Measurements from ENCODE around the gene DNAH17. TPM values are rescaled to one million over a fixed set of nuclear protein-coding genes. Genes with fewer than 3 reads are reported as not detected.

DNAH17 gene
- total and polyA plus RNA-seq, 7 donors: 0.04 to 3.5 (median 0.08) TPM

DNA sequence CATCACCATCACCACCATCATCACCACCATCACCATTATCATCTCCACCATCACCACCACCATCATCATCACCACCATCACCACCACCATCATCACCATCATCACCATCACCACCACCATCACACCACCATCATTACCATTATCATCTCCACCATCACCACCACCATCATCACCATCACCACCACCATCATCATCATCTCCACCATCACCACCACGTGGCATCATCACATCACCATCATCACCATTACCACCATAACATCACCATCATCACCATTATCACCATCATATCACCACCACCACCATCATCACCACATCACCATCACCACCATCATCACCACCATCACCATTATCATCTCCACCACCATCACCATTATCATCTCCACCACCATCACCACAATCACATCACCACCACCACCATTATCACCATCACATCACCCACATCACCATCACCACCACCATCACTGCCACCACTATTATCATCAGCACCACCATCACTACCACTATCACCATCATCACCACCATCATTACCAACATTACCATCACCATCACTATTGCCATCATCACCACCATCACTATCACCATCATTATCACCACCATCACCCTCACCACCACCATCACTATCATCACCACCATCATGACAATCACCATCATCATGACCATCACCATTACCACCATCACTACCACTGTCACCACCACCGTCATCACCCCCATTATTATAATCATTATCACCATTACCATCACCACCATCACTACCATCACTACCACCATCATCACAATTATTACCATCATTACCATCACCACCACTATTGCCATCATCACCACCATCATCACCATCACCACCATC is 99.1 kb downstream of the DNAH17 start:
- Histone ChIP-seq H3K4me1 (no peaks in the 10 kb centered on the region), H3K9me3 (no peaks in the 10 kb centered on the region), H3K27ac (no peak overlapping the region), H3K27me3 (ENCODE audit: insufficient read depth in 3 of 3, low read length in 2 of 3) (peaks cover 0 to 16% (median 1%) of the 10 kb centered on the region in 3 donors), H3K36me3 (ENCODE audit: insufficient read depth in 1 of 2, low read depth in 1 of 2) (no peaks in the 10 kb centered on the region), H3K4me3 (no peak overlapping the region)
- ATAC-seq (no peak), DNase-seq (no peak)
- WGBS, 3 donors: 82 to 93% (median 82%) methylated on average over 2 of the region's 2 CpGs
- TF ChIP-seq, protein P1, sequence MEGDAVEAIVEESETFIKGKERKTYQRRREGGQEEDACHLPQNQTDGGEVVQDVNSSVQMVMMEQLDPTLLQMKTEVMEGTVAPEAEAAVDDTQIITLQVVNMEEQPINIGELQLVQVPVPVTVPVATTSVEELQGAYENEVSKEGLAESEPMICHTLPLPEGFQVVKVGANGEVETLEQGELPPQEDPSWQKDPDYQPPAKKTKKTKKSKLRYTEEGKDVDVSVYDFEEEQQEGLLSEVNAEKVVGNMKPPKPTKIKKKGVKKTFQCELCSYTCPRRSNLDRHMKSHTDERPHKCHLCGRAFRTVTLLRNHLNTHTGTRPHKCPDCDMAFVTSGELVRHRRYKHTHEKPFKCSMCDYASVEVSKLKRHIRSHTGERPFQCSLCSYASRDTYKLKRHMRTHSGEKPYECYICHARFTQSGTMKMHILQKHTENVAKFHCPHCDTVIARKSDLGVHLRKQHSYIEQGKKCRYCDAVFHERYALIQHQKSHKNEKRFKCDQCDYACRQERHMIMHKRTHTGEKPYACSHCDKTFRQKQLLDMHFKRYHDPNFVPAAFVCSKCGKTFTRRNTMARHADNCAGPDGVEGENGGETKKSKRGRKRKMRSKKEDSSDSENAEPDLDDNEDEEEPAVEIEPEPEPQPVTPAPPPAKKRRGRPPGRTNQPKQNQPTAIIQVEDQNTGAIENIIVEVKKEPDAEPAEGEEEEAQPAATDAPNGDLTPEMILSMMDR (IDR thresholded peaks at IDR 0.05): no peak
- intact Hi-C loops (cut with DNase I): no loop called here

DNA sequence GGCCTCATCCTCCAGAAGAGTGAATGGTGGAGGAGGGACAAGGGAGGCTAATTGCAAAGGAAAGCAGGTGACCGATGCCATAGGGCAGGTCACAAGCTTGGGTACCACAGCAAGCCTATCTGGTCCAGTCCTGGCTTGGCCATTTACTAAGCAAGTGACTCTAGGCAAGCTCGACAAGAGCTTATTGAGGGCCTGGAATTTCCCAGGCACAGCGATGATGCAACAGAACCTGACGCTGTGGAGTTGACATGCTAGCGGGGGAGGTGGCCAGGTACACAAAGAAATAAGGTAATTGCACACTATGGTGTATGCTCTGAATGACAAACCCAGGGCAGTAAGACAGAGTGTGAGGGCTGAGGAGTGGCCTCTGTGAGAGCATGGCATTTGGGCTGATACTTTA is 100.2 kb downstream of the DNAH17 start:
- Histone ChIP-seq H3K27me3 (ENCODE audit: insufficient read depth in 3 of 3, low read length in 2 of 3) (peaks cover 0 to 24% (median 0%) of the 10 kb centered on the region in 3 donors), H3K4me3 (no peak overlapping the region), H3K4me1 (no peaks in the 10 kb centered on the region), H3K36me3 (ENCODE audit: insufficient read depth in 1 of 2, low read depth in 1 of 2) (no peaks in the 10 kb centered on the region), H3K27ac (no peak overlapping the region), H3K9me3 (no peaks in the 10 kb centered on the region)
- TF ChIP-seq, protein P1 (IDR thresholded peaks at IDR 0.05): no peak
- no peak for DNase-seq
- intact Hi-C loops (cut with DNase I): no loop called here
- no peak for ATAC-seq
- WGBS, 3 donors: 88 to 92% (median 90%) methylated on average over 5 of the region's 5 CpGs

- intact Hi-C loops (cut with DNase I): no loop called here
- DNase-seq (no peak), ATAC-seq (no peak)
- Histone ChIP-seq H3K27me3 (ENCODE audit: insufficient read depth in 3 of 3, low read length in 2 of 3) (peaks cover 0 to 24% (median 3%) of the 10 kb centered on the region in 3 donors), H3K4me3 (no peak overlapping the region), H3K36me3 (ENCODE audit: insufficient read depth in 1 of 2, low read depth in 1 of 2) (no peaks in the 10 kb centered on the region), H3K4me1 (no peaks in the 10 kb centered on the region), H3K27ac (no peak overlapping the region), H3K9me3 (no peaks in the 10 kb centered on the region)
- 94 to 97% (median 94%) methylated on average over 25 to 28 of the region's 28 CpGs for WGBS, 3 donors
- TF ChIP-seq, protein P1 (IDR thresholded peaks at IDR 0.05): no peak
These were observed 101.0 kb downstream of the DNAH17 start for GRCh38 chr17:78476149-78476548.

DNA sequence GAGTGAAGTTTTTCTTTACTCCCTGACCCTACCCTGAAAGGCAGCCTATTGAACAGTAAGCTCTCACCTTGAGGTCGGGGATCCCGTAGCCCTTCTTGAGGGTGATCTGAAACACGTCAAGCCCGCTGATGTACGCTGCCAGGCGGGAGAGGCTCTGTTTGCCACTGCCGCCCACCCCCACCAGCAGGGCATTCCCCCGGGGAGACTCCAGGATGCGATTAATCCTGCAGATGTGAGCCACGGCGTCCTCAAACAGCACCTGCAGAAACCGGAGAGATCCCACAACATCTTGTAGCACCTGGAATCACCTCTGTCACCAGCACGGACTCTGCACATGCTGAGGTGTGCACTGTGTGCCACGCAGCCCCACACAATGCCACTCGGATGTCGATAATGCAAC is 102.0 kb downstream of the DNAH17 start:
- H3K36me3 ChIP-seq (ENCODE audit: insufficient read depth in 1 of 2, low read depth in 1 of 2): no peaks in the 10 kb centered on the region
- no peak overlapping the region for H3K27ac ChIP-seq
- 52 to 67% (median 61%) methylated on average over 16 of the region's 16 CpGs for WGBS, 3 donors
- TF ChIP-seq, protein P1 (IDR thresholded peaks at IDR 0.05): no peak
- intact Hi-C loops (cut with DNase I): no loop called here
- H3K27me3 ChIP-seq (ENCODE audit: insufficient read depth in 3 of 3, low read length in 2 of 3): peaks cover 0 to 24% (median 3%) of the 10 kb centered on the region in 3 donors
- DNase-seq (no peak), ATAC-seq (no peak)
- H3K9me3 ChIP-seq: no peaks in the 10 kb centered on the region
- H3K4me1 ChIP-seq: no peaks in the 10 kb centered on the region
- no peak overlapping the region for H3K4me3 ChIP-seq

Data from psoas muscle (tissue), 8 donors.